ENCODE measurements around the gene MCF2.

Gene MCF2

DNA sequence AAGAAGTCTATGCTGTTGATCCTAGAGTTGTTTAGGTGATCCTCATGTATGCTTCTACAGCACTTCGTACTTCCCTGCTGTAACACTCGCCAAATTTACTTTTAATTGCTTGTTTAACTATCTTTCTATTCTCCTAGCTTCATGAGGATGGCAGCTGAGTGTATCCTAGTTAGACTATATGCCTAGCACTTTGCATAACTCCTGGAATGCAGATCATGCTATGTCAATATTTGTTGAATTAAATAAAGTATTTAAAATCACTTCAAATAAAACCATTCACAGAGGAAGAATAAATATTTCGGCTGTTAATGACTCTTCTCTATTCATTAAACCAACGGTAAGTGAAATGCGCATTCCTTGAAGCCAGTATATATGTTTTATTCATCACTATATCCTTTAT is 122.4 kb downstream of the MCF2 start:
- DNase-seq (ENCODE audit: low read depth in 2 of 2): no peak

DNA sequence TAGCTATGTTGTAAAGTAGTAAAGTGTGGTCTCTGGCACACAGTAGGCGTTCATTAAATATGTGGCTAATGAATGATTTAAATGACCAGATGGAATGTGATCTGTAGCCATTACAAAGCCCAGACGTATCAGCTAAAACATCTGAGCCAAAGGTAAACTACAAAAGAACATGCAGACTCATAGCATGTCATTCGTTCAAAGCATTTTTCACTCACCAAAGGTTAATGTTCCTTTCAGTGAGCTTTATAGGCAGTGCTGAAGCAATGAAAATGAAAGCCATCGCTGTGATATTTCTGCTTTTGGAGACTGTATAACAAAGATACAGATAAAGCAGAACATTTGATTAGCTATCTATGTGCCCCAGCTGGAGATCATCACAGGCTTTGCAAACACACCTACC is 126.9 kb downstream of the MCF2 start:
- no peak for DNase-seq (ENCODE audit: low read depth in 2 of 2)

DNA sequence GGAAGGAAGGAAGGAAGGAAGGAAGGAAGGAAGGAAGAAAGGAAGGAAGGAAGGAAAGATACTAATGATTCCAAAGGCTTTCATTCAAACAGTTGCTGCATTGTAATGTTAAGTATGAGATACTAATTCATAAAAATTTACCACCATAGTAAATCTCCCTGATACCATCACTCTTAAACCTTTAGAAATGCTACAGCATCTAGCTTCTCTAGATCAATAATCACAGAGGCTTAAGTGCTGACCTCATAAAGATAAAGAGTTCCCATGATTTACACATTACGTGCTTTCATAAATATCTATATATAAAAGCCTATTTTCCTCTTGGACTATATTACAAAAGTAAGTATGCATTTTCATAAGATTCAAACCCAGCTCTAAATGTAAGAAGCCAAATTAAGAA is 141.0 kb downstream of the MCF2 start:
- no peak for DNase-seq (ENCODE audit: low read depth in 2 of 2)

DNA sequence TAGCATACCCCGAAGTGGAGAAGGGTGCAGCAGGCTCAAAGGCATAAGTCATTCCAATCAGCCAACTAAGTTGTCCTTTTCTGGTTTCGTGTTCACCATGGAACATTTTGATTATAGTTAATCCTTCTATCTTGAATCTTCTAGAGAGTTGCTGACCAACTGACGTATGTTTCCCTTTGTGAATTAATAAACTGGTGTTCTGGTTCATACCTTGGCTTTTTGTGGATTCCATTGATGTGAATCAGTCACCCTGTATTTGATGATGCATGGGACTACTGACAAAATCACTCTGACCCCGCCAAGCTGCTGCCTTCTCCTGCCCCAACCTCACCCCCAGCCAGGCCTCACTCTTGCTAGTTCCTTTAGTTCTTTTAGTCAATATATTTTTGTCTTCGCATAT is 144.7 kb downstream of the MCF2 start:
- DNase-seq (ENCODE audit: low read depth in 2 of 2): no peak

DNA sequence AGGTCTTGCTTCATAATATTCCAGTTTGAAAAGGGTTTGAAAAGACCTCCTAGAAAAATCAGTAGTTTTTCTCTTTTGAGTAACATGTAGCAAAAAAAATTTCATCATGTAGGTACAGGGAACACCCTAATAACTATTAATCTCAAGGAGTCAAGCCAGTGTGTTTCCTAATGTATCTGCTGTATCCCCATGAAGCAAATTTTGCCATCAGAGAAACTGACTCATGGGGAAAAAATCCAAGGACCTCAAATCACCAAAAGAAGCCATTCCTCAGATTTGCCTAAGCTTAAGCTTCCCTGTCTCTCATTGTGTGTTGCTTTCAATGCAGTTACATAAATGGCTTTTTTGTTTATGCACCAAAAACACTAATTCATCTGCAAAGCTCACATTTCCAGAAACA is 147.7 kb downstream of the MCF2 start:
- DNase-seq (ENCODE audit: low read depth in 2 of 2): no peak

DNA sequence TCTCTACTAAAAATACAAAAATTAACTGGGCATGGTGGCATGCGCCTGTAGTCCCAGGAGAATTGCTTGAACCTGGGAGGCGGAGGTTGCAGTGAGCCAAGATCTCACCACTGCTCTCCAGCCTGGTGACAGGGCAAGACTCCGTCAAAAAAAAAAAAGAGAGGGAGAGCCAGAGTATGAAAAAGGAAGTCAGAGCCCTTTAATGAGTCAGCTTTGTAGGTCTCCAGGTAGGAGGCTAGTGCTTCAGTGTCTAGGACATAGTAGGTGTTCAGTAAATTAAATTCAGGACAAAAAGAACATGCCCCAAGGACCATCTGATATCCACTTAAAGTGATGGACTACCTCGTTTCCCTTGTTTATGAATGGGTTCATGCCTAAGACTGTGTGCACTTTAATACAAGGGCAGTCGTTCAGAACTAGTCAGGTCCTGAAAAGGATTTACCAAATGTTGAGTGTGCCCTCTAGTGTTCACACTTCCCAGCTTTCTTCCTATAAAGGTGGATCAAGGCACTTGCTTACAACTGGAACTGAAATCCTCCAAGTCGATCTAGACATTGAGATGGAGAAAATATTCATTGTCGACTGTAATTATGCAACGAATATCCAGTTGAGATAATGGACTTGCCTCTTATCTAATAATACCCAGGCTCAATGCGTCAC is 148.5 kb downstream of the MCF2 start:
- DNase-seq (ENCODE audit: low read depth in 2 of 2): no peak

DNA sequence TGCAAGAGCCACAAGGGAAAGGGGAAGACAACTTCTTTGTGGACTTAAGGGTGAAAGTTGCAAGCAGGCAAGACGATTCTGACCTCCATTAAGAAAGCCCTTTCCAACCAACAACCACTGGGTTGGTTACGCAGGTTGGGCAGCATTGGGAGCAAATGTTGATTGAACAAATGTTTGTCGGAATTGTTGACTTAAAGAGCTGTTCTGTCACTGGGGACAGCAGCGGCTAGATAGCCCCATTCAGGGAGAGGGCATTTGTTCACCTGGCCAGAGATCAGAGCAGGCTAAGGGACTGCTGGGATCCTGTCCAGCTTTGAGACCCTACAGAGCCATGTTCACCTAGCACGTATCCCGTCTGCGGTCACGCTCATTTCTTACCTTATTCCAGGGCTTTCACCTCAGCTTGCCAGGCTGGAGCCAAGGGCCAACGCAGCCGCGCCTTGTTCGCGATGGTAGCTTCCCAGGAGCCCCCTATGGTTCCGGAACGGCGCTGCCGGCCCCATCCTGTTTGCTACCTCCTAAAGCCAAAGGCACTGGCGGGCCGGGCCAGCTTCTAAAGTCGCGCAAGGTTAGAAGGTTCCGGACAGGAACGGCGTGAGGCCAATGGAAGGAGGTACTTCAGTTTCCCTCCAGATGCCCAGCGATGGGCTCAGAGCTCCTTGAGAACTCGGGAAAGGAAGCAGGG is 152.8 kb downstream of the MCF2 start:
- no peak for DNase-seq (ENCODE audit: low read depth in 2 of 2)

DNA sequence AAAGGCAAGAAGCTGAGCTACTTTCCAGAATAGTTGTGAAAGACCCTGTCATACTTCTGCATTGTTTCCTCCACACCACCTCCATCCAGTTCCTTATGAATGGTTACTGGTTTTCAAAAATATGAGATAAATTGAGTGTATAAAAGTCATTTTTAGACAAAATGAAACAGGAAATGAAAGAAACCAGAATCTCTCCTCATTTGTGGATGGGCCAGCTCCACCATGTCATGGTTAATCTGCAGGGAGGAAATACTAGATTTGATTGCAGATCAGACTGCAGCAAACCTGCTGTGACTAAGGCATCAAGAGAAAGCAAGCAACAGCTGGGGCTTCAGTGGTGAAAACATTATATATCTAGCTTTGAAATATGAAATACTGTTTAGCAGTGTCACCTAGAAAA is 153.6 kb downstream of the MCF2 start:
- no peak for DNase-seq (ENCODE audit: low read depth in 2 of 2)

DNA sequence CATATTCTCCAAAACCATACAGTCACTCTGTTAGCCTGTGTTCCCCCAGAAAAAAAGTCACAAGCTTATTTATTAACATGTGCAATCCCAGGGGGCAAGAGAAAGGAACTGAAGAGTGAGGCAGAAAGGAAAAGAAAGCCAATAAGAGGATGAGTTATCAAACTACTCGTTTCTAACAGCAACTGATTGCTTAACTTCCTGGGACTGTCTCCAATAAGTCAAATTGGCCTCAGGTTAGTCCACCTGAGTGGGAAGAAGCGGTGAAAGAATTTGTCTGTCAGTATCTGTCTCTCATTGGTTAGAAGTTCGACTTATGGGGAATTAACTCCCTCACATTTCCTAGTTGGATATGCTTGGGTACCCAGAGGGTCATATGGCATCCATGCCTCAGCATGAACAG is 163.4 kb downstream of the MCF2 start:
- no peak for DNase-seq (ENCODE audit: low read depth in 2 of 2)

DNA sequence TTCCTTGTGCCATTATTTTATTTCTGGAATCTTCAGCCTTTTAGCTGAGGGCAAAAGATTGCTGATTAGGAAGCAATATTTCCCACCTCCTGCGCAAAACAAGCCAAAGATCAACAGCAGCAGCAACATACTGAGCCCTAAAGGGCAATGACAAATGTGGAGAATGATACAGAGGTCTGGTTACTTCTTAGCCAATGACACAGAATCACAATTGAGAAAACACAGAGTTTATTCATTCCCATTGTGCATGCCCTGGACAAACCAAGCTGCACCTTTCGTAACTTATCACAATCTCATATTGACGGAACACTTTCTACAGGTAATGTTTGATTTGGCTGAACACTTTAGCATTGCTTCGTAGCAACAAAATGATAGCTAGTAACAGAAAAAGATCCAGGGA is 164.0 kb downstream of the MCF2 start:
- DNase-seq (ENCODE audit: low read depth in 2 of 2): no peak

DNA sequence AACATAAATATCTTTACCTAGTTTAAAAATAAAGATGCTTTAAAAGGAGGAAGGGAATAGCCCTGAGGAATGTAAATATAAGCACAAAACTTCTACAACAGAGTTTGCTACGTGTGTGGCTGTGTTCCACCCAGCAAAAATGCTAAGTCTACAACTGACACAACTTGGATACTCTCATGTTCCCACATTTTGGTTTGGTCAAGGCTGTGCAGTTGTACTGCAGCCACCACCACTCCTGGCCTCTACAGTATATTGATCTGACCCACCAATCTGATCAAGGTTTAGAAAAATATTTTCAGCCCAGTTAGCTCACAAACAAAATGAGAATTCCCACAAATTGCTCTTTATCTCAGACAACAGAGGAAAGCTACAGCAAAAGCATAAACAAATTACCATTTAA is 165.3 kb downstream of the MCF2 start:
- no peak for DNase-seq (ENCODE audit: low read depth in 2 of 2)

DNA sequence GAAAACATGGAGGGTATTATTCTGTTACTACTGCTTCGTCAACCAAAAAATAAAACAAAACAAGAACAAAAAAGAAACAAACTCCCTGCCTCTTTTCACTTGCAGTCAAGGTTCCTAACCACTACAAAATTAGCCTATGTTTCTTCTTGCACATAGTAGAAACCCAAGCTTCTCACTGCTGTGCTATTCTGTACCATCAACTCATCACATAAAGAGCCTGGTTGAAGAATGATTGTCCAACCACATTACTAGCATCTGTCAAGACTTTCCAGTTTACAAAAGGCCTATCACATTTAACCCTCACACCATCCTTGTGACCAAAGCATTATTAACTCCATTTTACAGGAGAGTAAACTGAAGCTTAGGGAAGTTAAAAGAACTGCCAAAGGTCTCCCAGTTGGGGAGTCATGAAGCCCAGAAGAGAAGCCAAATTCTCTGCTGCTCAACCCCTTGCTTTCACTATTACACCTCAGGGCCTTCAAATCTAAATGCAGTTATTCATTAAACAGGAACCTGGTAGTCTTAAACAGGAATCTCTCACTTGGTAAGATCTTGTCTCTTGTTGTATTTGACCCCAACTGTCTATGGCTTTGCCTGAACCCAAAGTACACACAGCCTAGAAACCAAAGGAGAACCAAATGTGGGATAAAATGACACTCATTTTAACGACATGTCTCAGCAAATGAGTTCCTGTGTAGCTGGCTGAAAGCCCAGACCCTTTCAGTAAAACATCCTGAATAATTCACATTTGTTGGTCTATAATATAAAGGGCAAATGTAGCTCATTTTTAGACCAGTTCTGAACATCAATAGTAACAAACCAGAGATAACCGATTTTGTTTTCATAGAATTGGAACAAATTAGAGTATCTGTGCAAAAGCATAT is 168.8 kb downstream of the MCF2 start:
- DNase-seq (ENCODE audit: low read depth in 2 of 2): no peak

DNA sequence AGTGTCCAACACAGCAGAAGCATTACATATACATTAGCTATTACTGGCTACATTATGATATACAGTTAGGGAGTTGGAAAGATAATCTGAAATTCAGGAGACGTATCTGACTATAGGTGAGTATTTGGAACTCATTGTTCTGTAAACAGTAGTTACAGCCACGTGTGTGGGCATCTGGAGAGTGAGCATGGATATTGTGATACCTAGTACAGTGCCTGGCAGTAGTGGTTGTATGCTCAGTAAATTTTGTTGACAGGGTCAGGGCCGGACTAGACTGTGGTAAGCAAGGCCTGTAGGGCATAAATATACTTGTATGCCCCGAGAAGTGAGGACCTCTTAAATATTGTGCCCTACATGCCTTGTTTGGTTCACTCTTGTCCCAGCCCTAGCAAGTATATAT is 174.5 kb downstream of the MCF2 start:
- DNase-seq (ENCODE audit: low read depth in 2 of 2): no peak

DNA sequence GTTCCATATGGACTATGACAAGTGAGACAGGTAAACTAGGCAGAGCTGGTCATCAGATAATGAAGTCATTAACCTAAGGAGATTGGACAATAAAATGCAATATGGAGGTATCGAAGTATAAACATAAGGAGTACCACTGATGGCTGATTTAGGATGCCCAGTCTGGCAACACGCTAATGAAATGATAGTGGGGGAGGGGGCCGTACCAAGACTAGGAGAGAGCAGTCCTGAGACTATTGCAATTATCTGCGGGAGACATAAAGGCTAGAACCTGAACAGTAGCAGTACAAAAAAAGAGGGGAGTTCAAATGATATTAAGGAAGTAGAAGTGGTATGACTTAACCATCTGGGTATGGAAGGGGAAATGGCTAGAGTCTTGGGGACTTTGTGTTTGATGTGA is 175.1 kb downstream of the MCF2 start:
- DNase-seq (ENCODE audit: low read depth in 2 of 2): no peak
